OCI-LY1 (cell line): ENCODE data around the gene SRI.

Source experiments
- H2AFZ ChIP-seq: fragments of 200-600 bp; sonication (generic), shearing (Covaris generic); 2 replicates; pipeline ENCODE4 v1.6.0; 2014; ENCODE audit warnings: antibody characterized with exemption, mild to moderate bottlenecking, low read length
- H3F3A ChIP-seq: fragments of 200-600 bp; sonication (generic), shearing (Covaris generic); 2 replicates; pipeline ENCODE4 v1.6.0; 2014; ENCODE audit warnings: mild to moderate bottlenecking, antibody characterized with exemption, low read length, moderate library complexity; ENCODE audit not compliant: insufficient read depth
- H3K27ac ChIP-seq: fragments of 200-600 bp; sonication (generic); 2 replicates; pipeline ENCODE4 v1.5.1; 2014; ENCODE audit warnings: low read length, mixed run types, mild to moderate bottlenecking, low read depth; ENCODE audit not compliant: poor library complexity, severe bottlenecking
- H3K27me3 ChIP-seq: fragments of 200-600 bp; sonication (generic); 2 replicates; pipeline ENCODE4 v1.6.0; 2014; ENCODE audit warnings: antibody characterized with exemption, mild to moderate bottlenecking, low read length, moderate library complexity; ENCODE audit not compliant: insufficient read depth
- H3K36me3 ChIP-seq: fragments of 200-600 bp; sonication (generic); 2 replicates; pipeline ENCODE4 v1.6.1; 2014; ENCODE audit warnings: mild to moderate bottlenecking, antibody characterized with exemption, low read length, moderate library complexity, mixed read lengths; ENCODE audit not compliant: insufficient read depth
- H3K4me1 ChIP-seq: fragments of 200-600 bp; sonication (generic); 2 replicates; pipeline ENCODE4 v1.5.1; 2014; ENCODE audit warnings: mild to moderate bottlenecking, low read length, moderate library complexity; ENCODE audit not compliant: insufficient read depth, severe bottlenecking
- H3K4me2 ChIP-seq: fragments of 200-600 bp; sonication (generic), shearing (Covaris generic); 2 replicates; pipeline ENCODE4 v1.6.1; 2014; ENCODE audit warnings: low read length
- H3K4me3 ChIP-seq: fragments of 200-600 bp; sonication (generic); 2 replicates; pipeline ENCODE4 v1.5.1; 2014; ENCODE audit warnings: low read length, low read depth, mild to moderate bottlenecking, mixed read lengths; ENCODE audit not compliant: poor library complexity, severe bottlenecking
- H3K79me2 ChIP-seq: fragments of 200-600 bp; shearing (Covaris generic); 2 replicates; pipeline ENCODE4 v1.6.1; 2016; ENCODE audit warnings: mixed run types, low read length, mixed read lengths; ENCODE audit not compliant: insufficient read depth
- H3K9ac ChIP-seq: fragments of 200-600 bp; sonication (generic), shearing (Covaris generic); 2 replicates; pipeline ENCODE4 v1.6.1; 2014; ENCODE audit warnings: mild to moderate bottlenecking, low read length, mixed read lengths
- H3K9me2 ChIP-seq: fragments of 200-600 bp; sonication (generic), shearing (Covaris generic); 2 replicates; pipeline ENCODE4 v1.6.1; 2014; ENCODE audit warnings: low read depth, mild to moderate bottlenecking, low read length, mixed read lengths
- H3K9me3 ChIP-seq: fragments of 200-600 bp; shearing (Covaris generic); 2 replicates; pipeline ENCODE4 v1.6.1; 2014; ENCODE audit warnings: low read length, mixed read lengths
- H4K20me1 ChIP-seq: fragments of 200-600 bp; sonication (generic), shearing (Covaris generic); 2 replicates; pipeline ENCODE4 v1.6.0; 2016; ENCODE audit warnings: mild to moderate bottlenecking, low read length; ENCODE audit not compliant: insufficient read depth
- EZH2 ChIP-seq: fragments of 200-600 bp; sonication (generic), shearing (Covaris generic); IDR thresholded peaks from 2 replicates; pipeline ENCODE4 v1.8.0; 2017; ENCODE audit warnings: borderline replicate concordance, mixed run types, mild to moderate bottlenecking, antibody characterized with exemption, low read length, moderate library complexity, mixed read lengths
- TF ChIP-seq, protein P1 (sequence below): fragments of 200-600 bp; sonication (generic), shearing (Covaris generic); IDR thresholded peaks from 2 replicates; pipeline ENCODE4 v1.5.1; 2017; ENCODE audit warnings: mild to moderate bottlenecking, antibody characterized with exemption, low read length, moderate library complexity, mixed read lengths

The SRI gene

DNA sequence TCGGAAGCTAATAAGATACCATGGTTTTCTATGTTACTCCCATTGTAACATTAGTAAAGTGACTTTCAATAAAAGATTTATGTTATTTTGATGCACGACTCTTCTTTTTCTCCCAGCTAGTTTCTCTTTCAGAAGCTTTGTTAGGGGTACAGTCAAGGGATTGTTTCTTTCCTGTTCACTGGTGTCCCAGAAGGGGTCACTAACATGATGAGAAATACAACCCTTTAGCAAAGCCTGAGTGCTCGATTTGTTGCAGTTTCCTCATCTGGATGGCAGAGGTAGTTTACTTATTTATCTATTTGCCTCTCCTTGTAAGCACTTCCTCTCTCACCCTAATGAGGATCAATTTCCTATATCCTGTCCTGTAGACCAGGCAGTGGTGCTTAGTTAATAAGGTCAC, 17.0 kb downstream of the SRI start:
- H3K36me3 ChIP-seq: peaks cover 52% of the 10 kb centered on the region
- H2AFZ ChIP-seq: no peak overlapping the region
- no peaks in the 10 kb centered on the region for H4K20me1 ChIP-seq
- TF ChIP-seq, protein P1, sequence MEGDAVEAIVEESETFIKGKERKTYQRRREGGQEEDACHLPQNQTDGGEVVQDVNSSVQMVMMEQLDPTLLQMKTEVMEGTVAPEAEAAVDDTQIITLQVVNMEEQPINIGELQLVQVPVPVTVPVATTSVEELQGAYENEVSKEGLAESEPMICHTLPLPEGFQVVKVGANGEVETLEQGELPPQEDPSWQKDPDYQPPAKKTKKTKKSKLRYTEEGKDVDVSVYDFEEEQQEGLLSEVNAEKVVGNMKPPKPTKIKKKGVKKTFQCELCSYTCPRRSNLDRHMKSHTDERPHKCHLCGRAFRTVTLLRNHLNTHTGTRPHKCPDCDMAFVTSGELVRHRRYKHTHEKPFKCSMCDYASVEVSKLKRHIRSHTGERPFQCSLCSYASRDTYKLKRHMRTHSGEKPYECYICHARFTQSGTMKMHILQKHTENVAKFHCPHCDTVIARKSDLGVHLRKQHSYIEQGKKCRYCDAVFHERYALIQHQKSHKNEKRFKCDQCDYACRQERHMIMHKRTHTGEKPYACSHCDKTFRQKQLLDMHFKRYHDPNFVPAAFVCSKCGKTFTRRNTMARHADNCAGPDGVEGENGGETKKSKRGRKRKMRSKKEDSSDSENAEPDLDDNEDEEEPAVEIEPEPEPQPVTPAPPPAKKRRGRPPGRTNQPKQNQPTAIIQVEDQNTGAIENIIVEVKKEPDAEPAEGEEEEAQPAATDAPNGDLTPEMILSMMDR: no peak
- TF ChIP-seq EZH2: no peak
- H3K27ac ChIP-seq: no peak overlapping the region
- no peaks in the 10 kb centered on the region for H3K9me2 ChIP-seq
- H3K4me2 ChIP-seq: no peak overlapping the region
- no peaks in the 10 kb centered on the region for H3K4me1 ChIP-seq
- no peaks in the 10 kb centered on the region for H3K27me3 ChIP-seq
- no peak overlapping the region for H3K4me3 ChIP-seq
- no peaks in the 10 kb centered on the region for H3K79me2 ChIP-seq
- no peak overlapping the region for H3K9ac ChIP-seq
- no peaks in the 10 kb centered on the region for H3F3A ChIP-seq
- H3K9me3 ChIP-seq: no peaks in the 10 kb centered on the region

DNA sequence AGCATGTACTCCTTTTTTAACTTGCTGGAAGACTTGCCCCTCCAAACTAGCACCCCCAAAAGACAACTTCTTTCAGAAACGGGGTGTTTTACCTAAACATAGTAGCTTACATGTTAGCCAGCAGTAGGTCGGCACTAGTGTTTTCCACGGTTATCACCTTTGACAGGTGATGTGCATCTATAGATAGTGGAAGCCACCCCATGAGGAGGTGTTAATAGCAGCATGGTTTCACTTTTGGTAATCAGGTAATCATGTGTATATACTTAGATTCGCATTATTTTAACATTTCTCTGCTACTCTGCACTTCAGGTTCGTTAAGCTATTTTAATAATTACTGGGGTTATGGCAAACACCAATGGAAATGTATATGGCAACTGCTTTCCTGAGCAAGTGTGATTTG, 17.6 kb downstream of the SRI start:
- Histone ChIP-seq H3K4me2 (no peak overlapping the region), H4K20me1 (no peaks in the 10 kb centered on the region), H3K9me2 (no peaks in the 10 kb centered on the region), H3F3A (no peaks in the 10 kb centered on the region), H3K9me3 (no peaks in the 10 kb centered on the region), H2AFZ (no peak overlapping the region), H3K4me3 (no peak overlapping the region), H3K27ac (no peak overlapping the region), H3K27me3 (no peaks in the 10 kb centered on the region), H3K9ac (no peak overlapping the region), H3K79me2 (no peaks in the 10 kb centered on the region), H3K4me1 (no peaks in the 10 kb centered on the region), H3K36me3 (peaks cover 47% of the 10 kb centered on the region)
- no peak for TF ChIP-seq EZH2
- TF ChIP-seq, protein P1: no peak

DNA sequence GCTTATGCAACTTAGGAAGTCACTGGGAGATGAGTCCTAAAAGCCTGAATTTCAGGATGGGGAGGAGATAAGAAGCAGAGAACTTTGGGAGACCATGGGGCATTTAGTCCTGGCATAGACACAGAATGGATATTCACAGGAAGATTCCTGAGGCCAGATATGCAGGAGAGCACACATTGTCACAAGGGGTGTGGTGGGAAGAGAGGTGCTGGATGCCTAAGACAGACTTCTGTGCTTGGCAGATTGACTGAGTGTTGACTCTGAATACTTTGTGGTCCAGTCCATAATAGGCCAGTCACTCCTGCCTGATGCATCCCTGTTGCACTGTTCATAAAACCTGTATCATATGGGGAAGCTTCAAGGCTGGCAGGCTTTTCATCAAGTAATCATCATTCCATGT, 18.5 kb downstream of the SRI start:
- no peak overlapping the region for H2AFZ ChIP-seq
- H3K27ac ChIP-seq: no peak overlapping the region
- H3K4me3 ChIP-seq: no peak overlapping the region
- no peaks in the 10 kb centered on the region for H4K20me1 ChIP-seq
- H3K9ac ChIP-seq: no peak overlapping the region
- no peaks in the 10 kb centered on the region for H3K4me1 ChIP-seq
- H3K4me2 ChIP-seq: no peak overlapping the region
- no peaks in the 10 kb centered on the region for H3K27me3 ChIP-seq
- H3K9me2 ChIP-seq: no peaks in the 10 kb centered on the region
- no peaks in the 10 kb centered on the region for H3K79me2 ChIP-seq
- peaks cover 37% of the 10 kb centered on the region for H3K36me3 ChIP-seq
- H3K9me3 ChIP-seq: no peaks in the 10 kb centered on the region
- TF ChIP-seq, protein P1: no peak
- H3F3A ChIP-seq: no peaks in the 10 kb centered on the region
